HepG2 (cell line): ENCODE results near the gene BRCA2. TPM values are rescaled to one million over a fixed set of nuclear protein-coding genes. Genes with fewer than 3 reads are reported as not detected.

Source experiments
- ATAC-seq: fragments of 200-7000 bp; cut with Tn5 transposase; 3 replicates; pipeline ENCODE4 v1.9.1; 2020; ENCODE audit warnings: mild to moderate bottlenecking, moderate library complexity
- BruUV-seq: library from RNA; stranded (reverse); fragments of 400-500 nt; replicated peaks from 2 replicates; lab custom pipeline; 2021; lab: Mats Ljungman, UMichigan
- CTCF ChIA-PET: fragments of 300-600 bp; formaldehyde crosslinking; extraction: SDS; loops from one replicate; lab custom pipeline; 2021; ENCODE audit warnings: low total read pairs, inconsistent platforms, low intra/inter-chr PET ratio; lab: Yijun Ruan, JAX
- POLR2A ChIA-PET: fragments of 350-600 bp; sonication (Branson Sonifier 250); formaldehyde crosslinking; loops from one replicate; lab custom pipeline; 2020; ENCODE audit warnings: antibody characterized with exemption, inconsistent platforms; lab: Yijun Ruan, JAX
- DNase-seq: peaks from one replicate; pipeline ENCODE4 v3.0.0-alpha.2; 2015; ENCODE audit warnings: low spot score
- FAIRE-seq: peaks from 3 replicates; lab custom pipeline; 2011; peaks lifted over from hg19 to GRCh38; lab: Jason Lieb, UNC
- H2AFZ ChIP-seq: one replicate; pipeline ENCODE4 v1.6.1; 2011; ENCODE audit warnings: low read length, inconsistent platforms
- H3K27ac ChIP-seq: fragments of 300-600 bp; 3 replicates; pipeline ENCODE4 v1.8.0; 2011; ENCODE audit warnings: mixed run types, mild to moderate bottlenecking, mixed read lengths, low read length, inconsistent platforms; ENCODE audit not compliant: insufficient read depth; ENCODE audit errors: extremely low read length
- H3K27me3 ChIP-seq, 2 experiments: fragments of 200-600 bp in 1 of 2; 2 replicates in 1 of 2; 3 replicates in 1 of 2; pipeline versions ENCODE4 v1.6.0 to v1.8.0; 2011; ENCODE audit warnings: low read length in 2 of 2, mild to moderate bottlenecking in 2 of 2, moderate library complexity in 2 of 2, inconsistent platforms in 1 of 2; ENCODE audit not compliant: insufficient read depth in 2 of 2, control insufficient read depth in 1 of 2
- H3K36me3 ChIP-seq, 2 experiments: fragments of 200-600 bp in 1 of 2; replicated peaks in 1 of 2; 2 replicates in 1 of 2; 3 replicates in 1 of 2; pipeline versions ENCODE4 v1.5.1 to v1.8.0; 2011; ENCODE audit warnings: low read length in 2 of 2, inconsistent platforms in 1 of 2; ENCODE audit not compliant: insufficient read depth in 2 of 2, control insufficient read depth in 1 of 2
- H3K4me1 ChIP-seq: 2 replicates; pipeline ENCODE4 v1.5.1; 2012; ENCODE audit warnings: low read length, inconsistent platforms; ENCODE audit not compliant: insufficient read depth
- H3K4me2 ChIP-seq: 2 replicates; pipeline ENCODE4 v1.6.0; 2011; ENCODE audit warnings: low read depth, low read length, inconsistent platforms
- H3K4me3 ChIP-seq, 3 experiments: fragments of 200-600 bp in 1 of 3; sonication (generic), shearing (Covaris generic) in 1 of 3; replicated peaks in 1 of 3; 2 replicates each; pipeline ENCODE4 v1.5.1; 2011 to 2016; ENCODE audit warnings: low read length in 3 of 3, inconsistent platforms in 2 of 3, low read depth in 2 of 3, mild to moderate bottlenecking in 2 of 3, control low read depth in 1 of 3, mixed read lengths in 1 of 3; ENCODE audit not compliant: insufficient read depth in 1 of 3
- H3K79me2 ChIP-seq: one replicate; pipeline ENCODE4 v1.6.1; 2011; ENCODE audit warnings: low read length, inconsistent platforms; ENCODE audit not compliant: insufficient read depth
- H3K9ac ChIP-seq: 2 replicates; pipeline ENCODE4 v1.6.0; 2011; ENCODE audit warnings: mild to moderate bottlenecking, low read depth, low read length, inconsistent platforms; ENCODE audit not compliant: insufficient read depth
- H3K9me3 ChIP-seq: 2 replicates; pipeline ENCODE4 v1.5.1; 2012; ENCODE audit warnings: mild to moderate bottlenecking, low read length
- H4K20me1 ChIP-seq: 2 replicates; pipeline ENCODE4 v1.6.0; 2011; ENCODE audit warnings: inconsistent platforms, mild to moderate bottlenecking, low read length, moderate library complexity; ENCODE audit not compliant: insufficient read depth
- FOXM1 ChIP-seq: sonication (generic); formaldehyde crosslinking; IDR thresholded peaks from 2 replicates; pipeline ENCODE4 v1.5.0; 2020; ENCODE audit warnings: missing genetic modification reagents
- KAT2B ChIP-seq: fragments of 150-350 bp; IDR thresholded peaks from 2 replicates; pipeline ENCODE4 v1.6.1; 2014; ENCODE audit warnings: low read depth, low read length, borderline replicate concordance
- NKX3-1 ChIP-seq: sonication (generic); formaldehyde crosslinking; IDR thresholded peaks from 2 replicates; pipeline ENCODE4 v1.5.0; 2020; ENCODE audit warnings: missing genetic modification reagents
- PHF21A ChIP-seq: sonication (generic); formaldehyde crosslinking; IDR thresholded peaks from 2 replicates; pipeline ENCODE4 v1.5.0; 2020; ENCODE audit warnings: mild to moderate bottlenecking, missing genetic modification reagents
- RBFOX2 ChIP-seq: fragments of 200-400 bp; formaldehyde crosslinking; IDR thresholded peaks from 2 replicates; pipeline ENCODE4 v1.6.1; 2017; ENCODE audit warnings: low read depth, mild to moderate bottlenecking, low read length
- RXRA ChIP-seq: sonication (generic); formaldehyde crosslinking; IDR thresholded peaks from 2 replicates; pipeline ENCODE4 v1.5.1; 2020; ENCODE audit warnings: missing genetic modification reagents
- SRSF4 ChIP-seq: fragments of 200-400 bp; formaldehyde crosslinking; IDR thresholded peaks from one replicate; pipeline ENCODE4 v1.6.1; 2018; ENCODE audit warnings: mild to moderate bottlenecking, low read depth, low read length, moderate library complexity; ENCODE audit not compliant: poor library complexity, severe bottlenecking
- STAG1 ChIP-seq: sonication (generic); formaldehyde crosslinking; IDR thresholded peaks from 2 replicates; pipeline ENCODE4 v1.4.0; 2020; ENCODE audit warnings: missing genetic modification reagents
- TRIM24 ChIP-seq: sonication (generic); formaldehyde crosslinking; IDR thresholded peaks from 2 replicates; pipeline ENCODE4 v1.8.0; 2022; ENCODE audit warnings: mild to moderate bottlenecking, missing genetic modification reagents
- ZNF225 ChIP-seq: sonication (generic); formaldehyde crosslinking; IDR thresholded peaks from 2 replicates; pipeline ENCODE4 v1.4.0; 2020; ENCODE audit warnings: mild to moderate bottlenecking, missing genetic modification reagents
- ZNF543 ChIP-seq: sonication (generic); formaldehyde crosslinking; IDR thresholded peaks from 2 replicates; pipeline ENCODE4 v1.4.0; 2020; ENCODE audit warnings: mild to moderate bottlenecking, missing genetic modification reagents
- ZNF607 ChIP-seq: sonication (generic); formaldehyde crosslinking; IDR thresholded peaks from 2 replicates; pipeline ENCODE4 v1.5.1; 2020; ENCODE audit warnings: missing genetic modification reagents, mild to moderate bottlenecking, borderline replicate concordance
- ZSCAN12 ChIP-seq: sonication (generic); formaldehyde crosslinking; IDR thresholded peaks from 2 replicates; pipeline ENCODE4 v1.9.0; 2021; ENCODE audit warnings: mild to moderate bottlenecking, missing genetic modification reagents
- whole genome bisulfite sequencing: methylation state at CpG from one replicate; pipeline ENCODE4 v1.1.6; 2017; ENCODE audit warnings: low lambda C conversion rate; 5-methylcytosine and 5-hydroxymethylcytosine counted together
- in situ Hi-C: cut with HindIII; loops from 2 replicates; pipeline ENCODE4 v1.10.0; 2017; ENCODE audit warnings: low pct_unique_long_range_greater_than_20kb; ENCODE audit not compliant: extremely low pct_ligation_motif_present
- intact Hi-C: fragments of 100-400 bp; cut with micrococcal nuclease; formaldehyde crosslinking; loops from one replicate; pipeline ENCODE4 v1.10.0; 2022; ENCODE audit not compliant: unreplicated experiment
- polyA plus RNA-seq, 8 experiments: library from polyadenylated mRNA; depleted of rRNA in 3 of 8; stranded (reverse) in 7 of 8; unstranded in 1 of 8; fragments of >200 nt; fragmentation: Illumina TruSeq in 4 of 8; extraction: Trizol in 4 of 8; gene quantifications; 2 replicates each; pipeline versions ENCODE4 v1.2.1 to v1.2.3, GENCODE V29; 2011 to 2016; ENCODE audit warnings: low read depth in 4 of 8, missing spikeins in 1 of 8, mixed read lengths in 1 of 8; ENCODE audit not compliant: insufficient read depth in 1 of 8
- total RNA-seq, 5 experiments: library from RNA; depleted of rRNA; stranded (reverse); fragments of >200 nt; fragmentation: Illumina TruSeq; extraction: Trizol; gene quantifications; 2 replicates each; pipeline ENCODE4 v1.2.3, GENCODE V29; 2016; ENCODE audit warnings: low read depth in 1 of 5
- TF ChIP-seq, protein P1 (sequence below): sonication (generic); formaldehyde crosslinking; IDR thresholded peaks from 2 replicates; pipeline ENCODE4 v1.4.0; 2020; ENCODE audit warnings: missing genetic modification reagents, borderline replicate concordance
- TF ChIP-seq, protein P2 (sequence below): sonication (generic); formaldehyde crosslinking; conservative IDR thresholded peaks from 2 replicates; pipeline ENCODE4 v1.8.0; 2022; ENCODE audit warnings: mild to moderate bottlenecking, moderate library complexity, missing genetic modification reagents

The BRCA2 gene
- total and polyA plus RNA-seq, 2 of the 13 experiments (the other 11 are each of a cell fraction or from before 2014, with no cell fraction given): 3.1 to 24.6 TPM

DNA sequence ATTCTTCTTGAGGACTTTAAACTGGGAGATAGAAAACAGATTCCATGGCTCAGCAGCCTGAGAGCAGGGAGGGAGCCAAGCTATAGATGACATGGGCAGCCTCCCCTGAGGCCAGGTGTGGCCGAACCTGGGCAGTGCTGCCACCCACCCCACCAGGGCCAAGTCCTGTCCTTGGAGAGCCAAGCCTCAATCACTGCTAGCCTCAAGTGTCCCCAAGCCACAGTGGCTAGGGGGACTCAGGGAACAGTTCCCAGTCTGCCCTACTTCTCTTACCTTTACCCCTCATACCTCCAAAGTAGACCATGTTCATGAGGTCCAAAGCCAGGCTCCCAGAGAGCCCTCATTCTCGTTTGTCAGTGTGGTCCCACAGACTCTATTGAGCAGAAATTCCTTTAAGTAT is 104.6 kb downstream of the BRCA2 start (continued):
- no peak for TF ChIP-seq NKX3-1 (CRISPR knock-in tag)

DNA sequence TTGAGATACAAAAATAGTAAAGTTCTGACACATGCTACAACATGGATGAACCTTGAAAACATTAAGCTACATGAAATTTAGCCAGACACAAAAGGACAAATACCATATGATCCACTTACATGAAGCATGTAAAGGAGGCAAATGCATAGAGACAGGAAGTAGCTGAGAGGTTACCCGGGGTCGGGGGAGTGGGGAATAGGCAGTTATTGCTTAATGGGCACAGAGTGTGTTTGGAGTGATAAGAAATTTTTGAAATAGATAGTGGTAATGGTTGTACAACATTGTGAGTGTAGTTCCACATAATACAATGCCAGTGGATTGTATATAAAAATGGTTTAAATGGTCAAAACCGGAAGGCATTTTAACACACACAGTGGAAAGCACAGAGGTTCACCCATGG is 108.3 kb downstream of the BRCA2 start:
- intact Hi-C loops (loop anchor here (10.0 kb wide), 1 partner anchor 111 kb away; the partner anchor contains the start of gene N4BP2L2), in situ Hi-C loops (no loop called here)
- no peak for DNase-seq
- H3K4me1 ChIP-seq: peaks cover 50% of the 10 kb centered on the region
- H3K4me2 ChIP-seq: no peak overlapping the region
- CTCF ChIA-PET: no interaction called here
- H2AFZ ChIP-seq: no peak overlapping the region
- POLR2A ChIA-PET: no interaction called here
- TF ChIP-seq, protein P1, sequence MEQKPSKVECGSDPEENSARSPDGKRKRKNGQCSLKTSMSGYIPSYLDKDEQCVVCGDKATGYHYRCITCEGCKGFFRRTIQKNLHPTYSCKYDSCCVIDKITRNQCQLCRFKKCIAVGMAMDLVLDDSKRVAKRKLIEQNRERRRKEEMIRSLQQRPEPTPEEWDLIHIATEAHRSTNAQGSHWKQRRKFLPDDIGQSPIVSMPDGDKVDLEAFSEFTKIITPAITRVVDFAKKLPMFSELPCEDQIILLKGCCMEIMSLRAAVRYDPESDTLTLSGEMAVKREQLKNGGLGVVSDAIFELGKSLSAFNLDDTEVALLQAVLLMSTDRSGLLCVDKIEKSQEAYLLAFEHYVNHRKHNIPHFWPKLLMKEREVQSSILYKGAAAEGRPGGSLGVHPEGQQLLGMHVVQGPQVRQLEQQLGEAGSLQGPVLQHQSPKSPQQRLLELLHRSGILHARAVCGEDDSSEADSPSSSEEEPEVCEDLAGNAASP (CRISPR knock-in tag): peak; percentile 61; the same call in 1 of the 2 replicates
- no peak for TF ChIP-seq ZNF607 (CRISPR knock-in tag)
- 0 out of 2 replicates have a peak, but pooled peaks have one; percentile 9 for TF ChIP-seq RBFOX2
- TF ChIP-seq, all 625 proteins: peak for 2
- no peak for ATAC-seq
- Histone ChIP-seq H4K20me1 (peaks cover 31% of the 10 kb centered on the region; the same call in 1 of the 2 replicates), H3K79me2 (peaks cover 47% of the 10 kb centered on the region), H3K27me3 (no peaks in the 10 kb centered on the region; a peak in 1 of 5 replicates), H3K4me3 (no peak overlapping the region), H3K27ac (no peak overlapping the region), H3K36me3 (peaks cover 4 to 11% of the 10 kb centered on the region in 2 experiments), H3K9ac (no peak overlapping the region), H3K9me3 (peaks cover 8% of the 10 kb centered on the region)
- no peak for FAIRE-seq
- 94% methylated on average over 3 of the region's 3 CpGs for WGBS
- no TSS peak for BruUV-seq

DNA sequence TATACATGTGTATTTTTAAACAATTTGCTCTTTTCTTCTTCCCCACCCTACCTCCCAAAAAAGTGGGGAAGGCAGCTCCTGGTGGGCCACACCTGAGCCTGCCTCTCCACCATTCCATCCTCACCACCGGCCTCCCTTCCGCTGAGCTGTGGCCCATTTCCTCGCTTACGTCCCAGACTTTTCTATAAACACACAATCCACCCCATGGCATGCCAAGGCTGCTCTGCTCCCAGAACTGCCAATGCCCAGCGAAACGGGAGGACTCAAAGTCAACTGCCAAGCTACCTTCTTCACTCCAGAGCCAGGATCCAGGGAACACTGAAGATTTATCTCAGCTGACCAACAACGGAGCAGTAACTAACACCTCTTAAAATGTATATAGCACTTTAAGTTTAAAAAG is 109.8 kb downstream of the BRCA2 start:
- H3K4me3 ChIP-seq: no peak overlapping the region; a peak in 1 of 6 replicates
- intact Hi-C loops (loop anchor here (10.0 kb wide), 1 partner anchor 110 kb away; the partner anchor contains the start of gene N4BP2L2), in situ Hi-C loops (loop anchor here (25.0 kb wide), 1 partner anchor 388 kb away; the partner anchor contains the start of gene FRY)
- DNase-seq (no peak), FAIRE-seq (no peak), ATAC-seq (no peak)
- WGBS: 94% methylated on average over 7 of the region's 7 CpGs
- no peak overlapping the region for H3K9ac ChIP-seq
- H3K36me3 ChIP-seq: peaks cover 4% of the 10 kb centered on the region in 2 experiments; a peak in 4 of 5 replicates
- H4K20me1 ChIP-seq: peaks cover 31% of the 10 kb centered on the region; the same call in 1 of the 2 replicates
- no TSS peak for BruUV-seq
- peaks cover under 1% of the 10 kb centered on the region; the same call in 1 of the 2 replicates for H3K9me3 ChIP-seq
- H2AFZ ChIP-seq: no peak overlapping the region
- no peak overlapping the region for H3K27ac ChIP-seq
- peaks cover 47% of the 10 kb centered on the region for H3K79me2 ChIP-seq
- ChIA-PET CTCF (no interaction called here), POLR2A (no interaction called here)
- H3K4me1 ChIP-seq: peaks cover 61% of the 10 kb centered on the region
- no peaks in the 10 kb centered on the region; a peak in 1 of 5 replicates for H3K27me3 ChIP-seq
- peak overlapping the region; percentile 97 for H3K4me2 ChIP-seq
- TF ChIP-seq, protein P2, sequence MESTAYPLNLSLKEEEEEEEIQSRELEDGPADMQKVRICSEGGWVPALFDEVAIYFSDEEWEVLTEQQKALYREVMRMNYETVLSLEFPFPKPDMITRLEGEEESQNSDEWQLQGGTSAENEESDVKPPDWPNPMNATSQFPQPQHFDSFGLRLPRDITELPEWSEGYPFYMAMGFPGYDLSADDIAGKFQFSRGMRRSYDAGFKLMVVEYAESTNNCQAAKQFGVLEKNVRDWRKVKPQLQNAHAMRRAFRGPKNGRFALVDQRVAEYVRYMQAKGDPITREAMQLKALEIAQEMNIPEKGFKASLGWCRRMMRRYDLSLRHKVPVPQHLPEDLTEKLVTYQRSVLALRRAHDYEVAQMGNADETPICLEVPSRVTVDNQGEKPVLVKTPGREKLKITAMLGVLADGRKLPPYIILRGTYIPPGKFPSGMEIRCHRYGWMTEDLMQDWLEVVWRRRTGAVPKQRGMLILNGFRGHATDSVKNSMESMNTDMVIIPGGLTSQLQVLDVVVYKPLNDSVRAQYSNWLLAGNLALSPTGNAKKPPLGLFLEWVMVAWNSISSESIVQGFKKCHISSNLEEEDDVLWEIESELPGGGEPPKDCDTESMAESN (CRISPR knock-in tag): no peak
- TF ChIP-seq ZNF225 (CRISPR knock-in tag): no peak
- no peak for TF ChIP-seq PHF21A (CRISPR knock-in tag)
- TF ChIP-seq FOXM1 (CRISPR knock-in tag): no peak
- no peak for TF ChIP-seq KAT2B
- no peak for TF ChIP-seq STAG1 (CRISPR knock-in tag)
- TF ChIP-seq TRIM24 (CRISPR knock-in tag): no peak
- no peak for TF ChIP-seq SRSF4
- no peak for TF ChIP-seq ZNF543 (CRISPR knock-in tag)
- no peak for TF ChIP-seq RXRA (CRISPR knock-in tag)
- TF ChIP-seq ZSCAN12 (CRISPR knock-in tag): no peak
